Endothelial cell of umbilical vein (primary cell): ENCODE results near the gene HDAC4.

Source experiments
- EZH2 ChIP-seq: IDR thresholded peaks from 2 replicates; pipeline ENCODE4 v1.6.1; 2012; ENCODE audit warnings: borderline replicate concordance, low read depth, mild to moderate bottlenecking, moderate library complexity, low read length, inconsistent platforms; ENCODE audit not compliant: severe bottlenecking
- GATA2 ChIP-seq: IDR thresholded peaks from 2 replicates; pipeline ENCODE4 v1.7.0; 2011; ENCODE audit warnings: low read depth, mild to moderate bottlenecking, moderate library complexity, mixed read lengths, low read length; ENCODE audit not compliant: insufficient read length, insufficient read depth
- POLR2A ChIP-seq: IDR thresholded peaks from 2 replicates; pipeline ENCODE4 v1.6.1; 2012; ENCODE audit warnings: low read depth, mild to moderate bottlenecking, control low read depth, low read length
- POLR2AphosphoS5 ChIP-seq: IDR thresholded peaks from 2 replicates; pipeline ENCODE4 v1.6.1; 2012; ENCODE audit warnings: low read depth, mild to moderate bottlenecking, control low read depth, low read length, moderate library complexity; ENCODE audit not compliant: insufficient read depth
- TF ChIP-seq, protein P1 (sequence below), 2 donors: IDR thresholded peaks; 1 replicate in 1 of 2; 2 replicates in 1 of 2; pipeline ENCODE4 v1.5.1; 2011; ENCODE audit warnings: low read length in 2 of 2, mild to moderate bottlenecking in 2 of 2, moderate library complexity in 2 of 2, control low read depth in 1 of 2, inconsistent platforms in 1 of 2, low read depth in 1 of 2; ENCODE audit not compliant: insufficient read depth in 1 of 2; ENCODE audit errors: extremely low read depth in 1 of 2
- TF ChIP-seq, protein P2 (sequence below): IDR thresholded peaks from 2 replicates; pipeline ENCODE4 v1.6.1; 2011; ENCODE audit not compliant: insufficient read depth, insufficient read length

DNA sequence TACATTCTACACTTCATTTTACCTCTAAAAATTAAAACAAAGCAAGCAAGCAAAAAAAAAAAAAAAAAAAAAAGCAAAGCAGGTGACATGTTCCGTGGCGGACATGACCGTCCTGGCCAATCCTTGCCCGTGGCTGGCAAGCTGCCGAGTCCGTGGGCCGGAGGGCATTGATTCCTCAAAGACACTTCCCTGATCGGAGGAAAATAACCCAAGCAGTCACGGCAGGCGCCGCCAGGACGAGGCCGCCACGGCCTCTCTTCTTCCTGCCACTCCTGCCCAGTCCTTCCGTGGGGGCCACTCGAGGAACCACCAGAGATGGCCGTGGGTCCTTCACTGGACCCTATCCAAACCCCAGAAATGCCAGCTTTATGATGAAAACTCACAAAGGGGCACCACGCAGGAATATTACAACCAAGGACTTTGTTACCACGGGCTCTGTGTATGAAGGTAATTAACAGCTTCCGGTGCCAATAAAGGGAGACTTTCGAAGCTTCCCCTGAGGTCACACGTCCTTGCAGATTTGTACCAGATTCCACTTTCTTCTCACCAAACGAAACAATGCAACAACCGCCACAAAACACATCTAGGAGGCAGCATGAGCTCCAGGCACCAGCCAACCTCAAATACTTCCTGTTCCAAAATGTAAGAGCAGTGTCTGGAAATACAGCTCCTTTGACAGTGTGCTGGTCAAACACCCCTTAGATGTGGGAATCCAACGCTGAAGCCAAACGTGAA, 170.3 kb downstream of the HDAC4 start:
- TF ChIP-seq, protein P1, sequence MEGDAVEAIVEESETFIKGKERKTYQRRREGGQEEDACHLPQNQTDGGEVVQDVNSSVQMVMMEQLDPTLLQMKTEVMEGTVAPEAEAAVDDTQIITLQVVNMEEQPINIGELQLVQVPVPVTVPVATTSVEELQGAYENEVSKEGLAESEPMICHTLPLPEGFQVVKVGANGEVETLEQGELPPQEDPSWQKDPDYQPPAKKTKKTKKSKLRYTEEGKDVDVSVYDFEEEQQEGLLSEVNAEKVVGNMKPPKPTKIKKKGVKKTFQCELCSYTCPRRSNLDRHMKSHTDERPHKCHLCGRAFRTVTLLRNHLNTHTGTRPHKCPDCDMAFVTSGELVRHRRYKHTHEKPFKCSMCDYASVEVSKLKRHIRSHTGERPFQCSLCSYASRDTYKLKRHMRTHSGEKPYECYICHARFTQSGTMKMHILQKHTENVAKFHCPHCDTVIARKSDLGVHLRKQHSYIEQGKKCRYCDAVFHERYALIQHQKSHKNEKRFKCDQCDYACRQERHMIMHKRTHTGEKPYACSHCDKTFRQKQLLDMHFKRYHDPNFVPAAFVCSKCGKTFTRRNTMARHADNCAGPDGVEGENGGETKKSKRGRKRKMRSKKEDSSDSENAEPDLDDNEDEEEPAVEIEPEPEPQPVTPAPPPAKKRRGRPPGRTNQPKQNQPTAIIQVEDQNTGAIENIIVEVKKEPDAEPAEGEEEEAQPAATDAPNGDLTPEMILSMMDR (IDR thresholded peaks at IDR 0.05; ENCODE audit: extremely low read depth in 1 of 2, insufficient read depth in 1 of 2, low read depth in 1 of 2, low read length in 2 of 2): no peak
- TF ChIP-seq POLR2A: no peak
- TF ChIP-seq EZH2: no peak
- no peak for TF ChIP-seq POLR2AphosphoS5
- TF ChIP-seq, protein P2, sequence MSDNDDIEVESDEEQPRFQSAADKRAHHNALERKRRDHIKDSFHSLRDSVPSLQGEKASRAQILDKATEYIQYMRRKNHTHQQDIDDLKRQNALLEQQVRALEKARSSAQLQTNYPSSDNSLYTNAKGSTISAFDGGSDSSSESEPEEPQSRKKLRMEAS: no peak
- TF ChIP-seq GATA2: no peak
